Measurements from ENCODE around the gene USP24.
"Not testable (repeated sequence)": the region's sequence is repeated elsewhere in the genome, so short reads cannot be mapped to it uniquely, and the experiment has no call there.

Gene USP24

GRCh38 chr1:55204997-55205396 lies 10.2 kb downstream of the USP24 start:
- H3K4me3 ChIP-seq (ENCODE audit: low read depth, low read length), result no peak overlapping the region
- in situ Hi-C loops (cut with HindIII; ENCODE audit: low pct_ligation_motif_present, low sequenced_read_pairs), result no loop called here
- no peaks in the 10 kb centered on the region for H3K36me3 ChIP-seq (replicated peaks)
- H3K27ac ChIP-seq, result no peak overlapping the region
- TF ChIP-seq, protein P1, sequence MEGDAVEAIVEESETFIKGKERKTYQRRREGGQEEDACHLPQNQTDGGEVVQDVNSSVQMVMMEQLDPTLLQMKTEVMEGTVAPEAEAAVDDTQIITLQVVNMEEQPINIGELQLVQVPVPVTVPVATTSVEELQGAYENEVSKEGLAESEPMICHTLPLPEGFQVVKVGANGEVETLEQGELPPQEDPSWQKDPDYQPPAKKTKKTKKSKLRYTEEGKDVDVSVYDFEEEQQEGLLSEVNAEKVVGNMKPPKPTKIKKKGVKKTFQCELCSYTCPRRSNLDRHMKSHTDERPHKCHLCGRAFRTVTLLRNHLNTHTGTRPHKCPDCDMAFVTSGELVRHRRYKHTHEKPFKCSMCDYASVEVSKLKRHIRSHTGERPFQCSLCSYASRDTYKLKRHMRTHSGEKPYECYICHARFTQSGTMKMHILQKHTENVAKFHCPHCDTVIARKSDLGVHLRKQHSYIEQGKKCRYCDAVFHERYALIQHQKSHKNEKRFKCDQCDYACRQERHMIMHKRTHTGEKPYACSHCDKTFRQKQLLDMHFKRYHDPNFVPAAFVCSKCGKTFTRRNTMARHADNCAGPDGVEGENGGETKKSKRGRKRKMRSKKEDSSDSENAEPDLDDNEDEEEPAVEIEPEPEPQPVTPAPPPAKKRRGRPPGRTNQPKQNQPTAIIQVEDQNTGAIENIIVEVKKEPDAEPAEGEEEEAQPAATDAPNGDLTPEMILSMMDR (IDR thresholded peaks at IDR 0.05; ENCODE audit: low read depth, low read length, missing control alignments), result no peak
- no peak for DNase-seq
- no peaks in the 10 kb centered on the region for H3K27me3 ChIP-seq (replicated peaks)

GRCh38 chr1:55203064-55203463 lies 12.1 kb downstream of the USP24 start:
- H3K27ac ChIP-seq, result no peak overlapping the region
- DNase-seq, result no peak
- H3K27me3 ChIP-seq (replicated peaks), result no peaks in the 10 kb centered on the region
- in situ Hi-C loops (cut with HindIII; ENCODE audit: low pct_ligation_motif_present, low sequenced_read_pairs), result no loop called here
- no peak overlapping the region for H3K4me3 ChIP-seq (ENCODE audit: low read depth, low read length)
- TF ChIP-seq, protein P1 (IDR thresholded peaks at IDR 0.05; ENCODE audit: low read depth, low read length, missing control alignments), result no peak
- no peaks in the 10 kb centered on the region for H3K36me3 ChIP-seq (replicated peaks)

DNA sequence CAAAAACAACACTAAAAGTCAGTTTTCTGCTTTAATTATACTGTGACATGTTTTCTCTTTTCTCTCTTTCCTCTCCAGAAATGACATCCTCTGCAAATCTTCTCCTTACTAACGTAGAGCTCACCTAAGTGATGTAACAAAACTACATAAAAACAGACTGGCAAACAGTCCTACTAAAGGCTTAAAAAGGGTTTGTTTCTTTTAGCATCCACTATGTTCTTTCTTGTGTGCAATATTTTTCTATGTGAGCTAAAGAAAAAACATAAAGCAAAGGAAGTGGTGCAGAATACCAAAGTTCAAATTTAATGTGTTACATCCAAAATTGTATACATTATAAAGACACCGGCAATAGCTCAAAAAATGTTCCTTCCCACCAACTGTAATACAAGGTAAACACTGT lies 14.5 kb downstream of the USP24 start:
- no peak overlapping the region for H3K27ac ChIP-seq
- H3K4me3 ChIP-seq (ENCODE audit: low read depth, low read length), result no peak overlapping the region
- no peak for DNase-seq
- no peaks in the 10 kb centered on the region for H3K27me3 ChIP-seq (replicated peaks)
- in situ Hi-C loops (cut with HindIII; ENCODE audit: low pct_ligation_motif_present, low sequenced_read_pairs), result no loop called here
- TF ChIP-seq, protein P1 (IDR thresholded peaks at IDR 0.05; ENCODE audit: low read depth, low read length, missing control alignments), result no peak
- no peaks in the 10 kb centered on the region for H3K36me3 ChIP-seq (replicated peaks)

GRCh38 chr1:55199735-55200134 lies 15.4 kb downstream of the USP24 start:
- in situ Hi-C loops (cut with HindIII; ENCODE audit: low pct_ligation_motif_present, low sequenced_read_pairs); H3K36me3 ChIP-seq (replicated peaks); H3K4me3 ChIP-seq (ENCODE audit: low read depth, low read length); H3K27ac ChIP-seq; H3K27me3 ChIP-seq (replicated peaks); DNase-seq: not testable (repeated sequence)

DNA sequence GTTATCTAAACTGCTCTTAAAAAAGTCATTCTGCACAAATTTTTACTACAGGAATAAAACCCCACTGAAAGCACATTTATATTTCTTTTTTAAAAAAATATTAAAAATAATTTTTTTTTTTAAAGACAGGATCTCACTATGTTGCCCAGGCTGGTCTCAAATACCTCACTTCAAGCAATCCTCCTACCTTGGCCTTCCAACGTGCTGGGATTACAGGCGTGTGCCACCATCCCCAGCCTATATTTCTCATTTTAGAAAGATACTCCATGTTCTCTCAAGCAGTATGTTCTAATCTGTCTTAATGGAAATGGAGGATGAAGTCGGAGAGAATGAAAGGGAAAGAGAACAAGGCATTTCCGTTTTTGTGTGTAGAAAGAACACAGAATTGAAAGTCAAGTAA lies 17.1 kb downstream of the USP24 start:
- in situ Hi-C loops (cut with HindIII; ENCODE audit: low pct_ligation_motif_present, low sequenced_read_pairs), result no loop called here

GRCh38 chr1:55197099-55197498 lies 18.1 kb downstream of the USP24 start:
- no peak for DNase-seq
- Histone ChIP-seq H3K36me3 (replicated peaks) (no peaks in the 10 kb centered on the region), H3K4me3 (ENCODE audit: low read depth, low read length) (no peak overlapping the region), H3K27me3 (replicated peaks) (no peaks in the 10 kb centered on the region), H3K27ac (no peak overlapping the region)
- TF ChIP-seq, protein P1 (IDR thresholded peaks at IDR 0.05; ENCODE audit: low read depth, low read length, missing control alignments), result no peak
- in situ Hi-C loops (cut with HindIII; ENCODE audit: low pct_ligation_motif_present, low sequenced_read_pairs), result no loop called here

More for the DNA sequence above, 17.1 kb downstream of the USP24 start:
- Histone ChIP-seq H3K36me3 (replicated peaks) (no peaks in the 10 kb centered on the region), H3K4me3 (ENCODE audit: low read depth, low read length) (no peak overlapping the region), H3K27ac (no peak overlapping the region), H3K27me3 (replicated peaks) (no peaks in the 10 kb centered on the region)
- TF ChIP-seq, protein P1 (IDR thresholded peaks at IDR 0.05; ENCODE audit: low read depth, low read length, missing control alignments), result no peak
- no peak for DNase-seq

Measured in brain microvascular endothelial cell (primary cell).